NB4 (cell line): Measurements from ENCODE around the gene CIPC.

ENCODE experiments used
- DNase-seq: peaks from one replicate; pipeline ENCODE4 v3.0.0; 2010; ENCODE audit warnings: low read depth
- H3K4me3 ChIP-seq: one replicate; pipeline ENCODE4 v1.5.1; 2011; ENCODE audit warnings: mild to moderate bottlenecking, low read depth, low read length, moderate library complexity
- MYC ChIP-seq: IDR thresholded peaks from 2 replicates; pipeline ENCODE4 v1.6.1; 2011; ENCODE audit warnings: low read depth, low read length
- POLR2A ChIP-seq: IDR thresholded peaks from 2 replicates; pipeline ENCODE4 v1.6.1; 2011; ENCODE audit warnings: mild to moderate bottlenecking; ENCODE audit not compliant: insufficient read length; ENCODE audit errors: extremely low read depth
- TF ChIP-seq, protein P1 (sequence below): IDR thresholded peaks from 2 replicates; pipeline ENCODE4 v1.6.1; 2011; ENCODE audit warnings: low read depth, low read length
- TF ChIP-seq, protein P2 (sequence below): IDR thresholded peaks from one replicate; pipeline ENCODE4 v1.5.1; 2012; ENCODE audit warnings: low read depth, low read length

Gene CIPC

DNA sequence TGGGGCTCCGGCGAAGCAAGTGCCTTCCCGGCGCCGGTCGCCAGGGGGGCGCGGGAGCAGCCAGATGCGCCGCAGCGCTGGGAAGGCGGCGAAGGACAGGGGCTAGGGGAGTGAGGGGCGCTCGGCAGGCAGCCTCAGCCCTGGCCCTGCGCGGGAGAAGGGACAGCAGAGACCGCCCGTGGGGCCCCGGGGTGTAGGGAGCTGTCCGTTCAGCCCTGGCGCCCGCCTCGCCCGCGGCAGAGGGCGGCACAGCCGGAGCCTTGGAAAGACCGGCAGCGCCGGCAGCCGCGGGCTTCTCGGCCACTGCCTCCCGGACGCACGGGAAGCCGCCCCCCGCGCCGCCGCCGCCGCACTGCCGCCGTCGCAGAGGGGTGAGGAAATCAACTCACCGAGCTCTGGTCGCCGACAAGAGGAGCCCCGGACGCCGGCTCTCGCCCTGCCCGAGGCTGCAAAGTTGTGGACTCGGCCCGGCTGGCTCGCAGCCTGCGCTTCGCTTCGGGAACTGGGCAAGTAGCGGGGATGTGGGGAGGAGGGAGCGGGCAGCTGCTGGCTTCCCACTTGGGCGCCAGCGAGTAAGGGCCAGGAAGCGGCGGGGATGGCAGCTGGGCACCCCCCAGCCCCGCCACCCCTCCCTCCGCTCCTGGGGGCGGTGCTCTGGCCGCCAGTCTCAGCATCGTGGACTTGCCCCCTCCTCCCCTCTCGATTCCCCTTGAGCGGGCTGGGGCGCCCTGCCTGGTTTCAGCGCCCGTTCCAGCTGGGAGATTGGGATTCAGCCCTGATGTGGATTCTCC is 43.4 kb downstream of the CIPC start, which contains the start of gene ZDHHC22:
TSS of gene ZDHHC22 (minus strand) at position 578 of the 791 bp plus-strand sequence. CDS start 2,053 bp downstream, outside the sequence.
- no peak within 1 kb of the TSS for H3K4me3 ChIP-seq
- no peak for DNase-seq
- TF ChIP-seq MYC (no peak), POLR2A (no peak)
- TF ChIP-seq, protein P1, sequence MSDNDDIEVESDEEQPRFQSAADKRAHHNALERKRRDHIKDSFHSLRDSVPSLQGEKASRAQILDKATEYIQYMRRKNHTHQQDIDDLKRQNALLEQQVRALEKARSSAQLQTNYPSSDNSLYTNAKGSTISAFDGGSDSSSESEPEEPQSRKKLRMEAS: no peak
- TF ChIP-seq, protein P2, sequence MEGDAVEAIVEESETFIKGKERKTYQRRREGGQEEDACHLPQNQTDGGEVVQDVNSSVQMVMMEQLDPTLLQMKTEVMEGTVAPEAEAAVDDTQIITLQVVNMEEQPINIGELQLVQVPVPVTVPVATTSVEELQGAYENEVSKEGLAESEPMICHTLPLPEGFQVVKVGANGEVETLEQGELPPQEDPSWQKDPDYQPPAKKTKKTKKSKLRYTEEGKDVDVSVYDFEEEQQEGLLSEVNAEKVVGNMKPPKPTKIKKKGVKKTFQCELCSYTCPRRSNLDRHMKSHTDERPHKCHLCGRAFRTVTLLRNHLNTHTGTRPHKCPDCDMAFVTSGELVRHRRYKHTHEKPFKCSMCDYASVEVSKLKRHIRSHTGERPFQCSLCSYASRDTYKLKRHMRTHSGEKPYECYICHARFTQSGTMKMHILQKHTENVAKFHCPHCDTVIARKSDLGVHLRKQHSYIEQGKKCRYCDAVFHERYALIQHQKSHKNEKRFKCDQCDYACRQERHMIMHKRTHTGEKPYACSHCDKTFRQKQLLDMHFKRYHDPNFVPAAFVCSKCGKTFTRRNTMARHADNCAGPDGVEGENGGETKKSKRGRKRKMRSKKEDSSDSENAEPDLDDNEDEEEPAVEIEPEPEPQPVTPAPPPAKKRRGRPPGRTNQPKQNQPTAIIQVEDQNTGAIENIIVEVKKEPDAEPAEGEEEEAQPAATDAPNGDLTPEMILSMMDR: no peak

DNA sequence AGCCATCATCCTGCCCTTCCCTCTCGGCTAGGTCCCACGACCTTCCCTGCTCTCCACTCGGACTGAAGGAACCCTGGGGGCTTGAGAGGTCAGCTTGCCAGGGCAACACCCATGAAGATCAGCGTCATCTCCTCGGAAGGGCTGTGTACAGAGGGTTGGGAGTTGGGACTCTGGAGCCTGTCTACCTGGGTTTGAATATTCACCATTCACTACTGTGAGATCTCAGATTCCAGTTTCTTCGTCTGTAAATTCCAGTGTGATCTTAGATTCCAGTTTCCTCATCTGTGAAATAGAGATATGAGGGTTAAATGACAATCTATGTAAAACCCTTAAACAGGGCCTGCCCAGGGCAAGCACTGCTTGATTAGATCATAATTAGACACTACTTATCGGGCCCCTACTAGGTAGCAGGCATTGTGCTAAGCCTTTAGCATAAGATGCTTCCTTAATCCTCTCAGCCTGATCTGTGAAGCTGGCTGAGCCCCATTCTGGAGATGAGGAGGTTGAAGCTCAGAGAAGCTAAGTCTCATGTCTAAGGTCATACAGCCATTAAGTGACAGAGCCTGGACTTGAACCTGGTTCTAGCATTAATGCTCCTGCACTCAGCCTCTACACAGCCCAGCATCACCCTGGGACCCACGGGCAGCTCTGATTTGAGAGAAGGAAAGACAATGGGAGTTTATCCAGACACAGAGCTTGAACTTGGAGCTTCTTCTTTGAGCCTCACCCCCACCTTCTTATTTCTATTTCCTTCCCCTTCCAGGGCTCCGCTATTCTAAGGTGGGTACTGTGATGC is 44.1 kb downstream of the CIPC start:
- DNase-seq: no peak
- TF ChIP-seq, protein P1: no peak
- no peak for TF ChIP-seq MYC
- TF ChIP-seq, protein P2: no peak
- no peak for TF ChIP-seq POLR2A
- H3K4me3 ChIP-seq: no peak overlapping the region

DNA sequence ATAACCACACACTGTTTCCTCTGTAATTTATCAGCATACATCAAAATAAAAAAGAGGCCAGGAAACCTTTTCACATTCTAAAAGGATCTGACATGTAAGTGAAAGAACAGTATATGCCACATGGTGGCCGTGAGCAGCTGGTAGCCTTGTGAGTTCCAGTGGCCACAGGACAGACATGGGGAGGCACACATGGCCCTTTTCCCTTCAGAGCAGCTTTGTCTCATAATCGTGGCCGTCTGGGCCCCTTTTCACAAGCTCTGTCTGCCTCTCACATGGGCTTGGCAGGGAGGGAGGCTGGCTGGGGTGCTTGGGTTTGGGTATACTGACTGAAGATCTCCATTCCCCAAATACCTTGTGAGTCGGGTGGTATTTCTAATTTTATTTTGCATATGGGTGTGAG is 45.0 kb downstream of the CIPC start:
- H3K4me3 ChIP-seq: no peak overlapping the region
- no peak for DNase-seq
- no peak for TF ChIP-seq MYC
- TF ChIP-seq, protein P2: no peak
- TF ChIP-seq POLR2A: no peak
- TF ChIP-seq, protein P1: no peak

DNA sequence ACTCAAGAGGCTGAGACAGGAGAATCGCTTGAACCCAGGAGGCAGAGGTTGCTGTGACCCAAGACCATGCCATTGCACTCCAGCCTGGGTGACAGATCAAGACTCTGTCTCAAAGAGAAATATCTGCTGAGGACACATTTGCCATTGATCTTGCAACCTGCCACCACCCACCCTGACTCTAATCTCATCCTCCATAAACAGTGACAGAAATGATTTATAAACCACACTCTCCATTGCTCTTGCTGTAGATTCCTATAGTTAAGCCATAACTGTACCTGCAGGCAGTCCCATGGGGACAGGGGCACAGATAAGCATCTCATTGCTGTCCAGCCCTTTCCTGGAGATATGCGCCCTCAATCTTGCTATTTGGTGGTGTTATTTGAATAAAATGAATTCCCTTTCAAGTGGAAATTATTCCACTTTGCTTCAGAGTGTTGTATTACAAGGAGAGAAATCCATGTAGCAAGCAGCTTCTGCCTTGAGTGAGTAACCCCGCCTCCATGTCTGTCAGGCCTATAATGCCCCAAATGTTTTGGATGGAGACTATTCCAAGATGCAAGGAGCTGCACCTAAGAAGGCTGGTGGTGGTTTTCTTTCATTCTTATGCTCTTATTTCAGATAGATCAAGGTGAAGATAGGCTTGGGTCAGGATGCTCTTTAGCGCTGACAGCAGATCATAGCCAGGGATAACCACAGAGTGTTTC is 46.5 kb downstream of the CIPC start:
- TF ChIP-seq, protein P2: no peak
- TF ChIP-seq MYC: no peak
- TF ChIP-seq, protein P1: no peak
- TF ChIP-seq POLR2A: no peak
- no peak overlapping the region for H3K4me3 ChIP-seq
- no peak for DNase-seq

DNA sequence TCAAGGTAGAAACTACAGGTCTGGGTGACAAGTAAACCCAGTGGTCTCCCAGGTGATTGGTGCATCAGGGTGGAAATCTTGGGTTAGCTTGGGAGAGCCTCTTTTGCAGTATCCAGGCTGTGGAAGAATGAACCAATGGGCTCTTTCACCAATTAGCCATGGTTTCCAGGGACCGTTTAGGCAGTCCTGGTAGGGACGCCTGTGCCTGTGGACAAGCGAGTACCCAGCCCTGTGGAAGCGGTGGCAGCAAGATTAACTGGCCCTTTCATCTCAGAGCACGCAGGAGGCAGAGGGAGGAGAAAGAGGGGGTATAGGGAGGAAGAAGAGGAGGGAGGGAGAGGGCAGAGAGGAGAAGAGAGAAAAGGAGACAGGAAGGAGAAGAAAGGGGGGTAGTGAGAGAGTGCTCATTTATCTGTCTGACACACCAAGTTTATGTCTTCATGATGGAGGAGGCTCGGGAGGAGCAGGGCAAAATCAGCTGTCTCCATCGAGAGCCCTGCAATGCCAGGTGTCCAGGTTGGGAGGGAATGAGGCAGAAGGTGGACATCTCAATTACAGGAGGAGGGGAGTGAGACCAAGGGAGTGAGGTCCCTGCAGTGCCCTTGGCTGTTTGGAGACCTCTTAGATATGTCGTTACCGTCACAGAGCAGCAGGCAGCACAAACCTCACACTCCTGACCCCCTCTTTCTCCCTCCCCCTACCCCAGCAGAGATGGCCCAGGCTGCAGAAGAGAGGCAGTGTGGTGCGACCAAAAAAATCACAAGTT is 48.1 kb downstream of the CIPC start:
- TF ChIP-seq, protein P2: no peak
- TF ChIP-seq, protein P1: no peak
- TF ChIP-seq POLR2A: no peak
- no peak for TF ChIP-seq MYC

More for the DNA sequence above, 48.1 kb downstream of the CIPC start:
- H3K4me3 ChIP-seq: no peak overlapping the region
- no peak for DNase-seq
